Endothelial cell of umbilical vein (primary cell): ENCODE data around the gene IGFBP7. TPM values are rescaled to one million over a fixed set of nuclear protein-coding genes. Genes with fewer than 3 reads are reported as not detected.

ENCODE experiments used
- BruUV-seq: library from RNA; stranded (reverse); fragments of 400-500 nt; replicated peaks from 2 replicates; lab custom pipeline; 2021; lab: Mats Ljungman, UMichigan
- CTCF ChIA-PET: fragments of 300-600, 350-600 bp; sonication (Branson Sonifier 250); formaldehyde crosslinking; loops from one replicate; lab custom pipeline; 2021; ENCODE audit warnings: antibody characterized with exemption, inconsistent platforms; lab: Charles Lee
- POLR2A ChIA-PET: fragments of 300-600, 350-600 bp; sonication (Branson Sonifier 250); formaldehyde crosslinking; loops from one replicate; lab custom pipeline; 2021; ENCODE audit warnings: antibody characterized with exemption, inconsistent platforms; lab: Charles Lee
- DNase-seq: peaks from one replicate; pipeline ENCODE4 v3.0.0-alpha.2; 2011; ENCODE audit warnings: low read depth, low spot score
- FAIRE-seq: peaks from 2 replicates; lab custom pipeline; 2011; peaks lifted over from hg19 to GRCh38; lab: Jason Lieb, UNC
- H2AFZ ChIP-seq: 2 replicates; pipeline ENCODE4 v1.6.0; 2012; ENCODE audit warnings: low read depth, low read length, control low read depth, inconsistent platforms
- H3K27ac ChIP-seq: 2 replicates; pipeline ENCODE4 v1.5.1; 2011; ENCODE audit warnings: low read depth, mild to moderate bottlenecking, control low read depth, low read length, moderate library complexity; ENCODE audit not compliant: insufficient read depth
- H3K27me3 ChIP-seq, 2 experiments: 2 replicates each; pipeline versions ENCODE4 v1.6.0 to v1.6.1; 2011; ENCODE audit warnings: low read length in 2 of 2, mixed read lengths in 1 of 2; ENCODE audit not compliant: control insufficient read depth in 2 of 2, insufficient read depth in 2 of 2
- H3K36me3 ChIP-seq, 2 experiments: 2 replicates in 1 of 2; 3 replicates in 1 of 2; pipeline ENCODE4 v1.5.1; 2011; ENCODE audit warnings: low read length in 2 of 2, mild to moderate bottlenecking in 1 of 2, moderate library complexity in 1 of 2; ENCODE audit not compliant: control insufficient read depth in 2 of 2, insufficient read depth in 2 of 2; ENCODE audit errors: extremely low read depth in 1 of 2
- H3K4me1 ChIP-seq: 3 replicates; pipeline ENCODE4 v1.5.1; 2011; ENCODE audit warnings: mild to moderate bottlenecking, low read length; ENCODE audit not compliant: control insufficient read depth, insufficient read depth; ENCODE audit errors: extremely low read depth
- H3K4me2 ChIP-seq: 2 replicates; pipeline ENCODE4 v1.6.1; 2011; ENCODE audit warnings: low read length, control low read depth, mixed read lengths; ENCODE audit not compliant: insufficient read depth
- H3K4me3 ChIP-seq, 3 experiments: fragments of 200-600 bp in 1 of 3; sonication (generic), shearing (Covaris generic) in 1 of 3; replicated peaks in 1 of 3; 2 replicates each; pipeline ENCODE4 v1.5.1; 2011 to 2016; ENCODE audit warnings: control low read depth in 3 of 3, low read length in 3 of 3, mild to moderate bottlenecking in 2 of 3, inconsistent platforms in 1 of 3, low read depth in 1 of 3, moderate library complexity in 1 of 3; ENCODE audit not compliant: insufficient read depth in 1 of 3
- H3K79me2 ChIP-seq: 2 replicates; pipeline ENCODE4 v1.6.0; 2012; ENCODE audit warnings: low read length, inconsistent platforms; ENCODE audit not compliant: control insufficient read depth, insufficient read depth
- H3K9ac ChIP-seq: replicated peaks from 2 replicates; pipeline ENCODE3; 2011; ENCODE audit warnings: low read length, control low read depth; ENCODE audit not compliant: insufficient read depth; ENCODE audit errors: extremely low read depth
- H3K9me1 ChIP-seq: replicated peaks from 3 replicates; pipeline ENCODE4 v1.6.0; 2011; ENCODE audit warnings: mild to moderate bottlenecking, low read length; ENCODE audit not compliant: control insufficient read depth, insufficient read depth; ENCODE audit errors: extremely low read depth
- H3K9me3 ChIP-seq: replicated peaks from 2 replicates; pipeline ENCODE4 v1.5.1; 2012; ENCODE audit warnings: low read length, inconsistent platforms; ENCODE audit not compliant: control insufficient read depth, insufficient read depth
- H4K20me1 ChIP-seq: replicated peaks from 2 replicates; pipeline ENCODE3; 2011; ENCODE audit warnings: mild to moderate bottlenecking, low read length; ENCODE audit not compliant: control insufficient read depth, insufficient read depth; ENCODE audit errors: extremely low read depth
- EZH2 ChIP-seq: IDR thresholded peaks from 2 replicates; pipeline ENCODE4 v1.6.1; 2012; ENCODE audit warnings: borderline replicate concordance, low read depth, mild to moderate bottlenecking, moderate library complexity, low read length, inconsistent platforms; ENCODE audit not compliant: severe bottlenecking
- FOS ChIP-seq: IDR thresholded peaks from 2 replicates; pipeline ENCODE4 v1.6.1; 2011; ENCODE audit warnings: mild to moderate bottlenecking, low read length, moderate library complexity, borderline replicate concordance; ENCODE audit not compliant: insufficient read depth
- GATA2 ChIP-seq: IDR thresholded peaks from 2 replicates; pipeline ENCODE4 v1.7.0; 2011; ENCODE audit warnings: low read depth, mild to moderate bottlenecking, moderate library complexity, mixed read lengths, low read length; ENCODE audit not compliant: insufficient read length, insufficient read depth
- JUN ChIP-seq: IDR thresholded peaks from 2 replicates; pipeline ENCODE4 v1.6.1; 2011; ENCODE audit warnings: borderline replicate concordance, low read depth; ENCODE audit not compliant: insufficient read length, insufficient read depth
- MAX ChIP-seq: IDR thresholded peaks from 2 replicates; pipeline ENCODE4 v1.6.1; 2011; ENCODE audit not compliant: insufficient read depth, insufficient read length
- MYC ChIP-seq: IDR thresholded peaks from one replicate; pipeline ENCODE4 v1.6.1; 2011; ENCODE audit warnings: mild to moderate bottlenecking, low read depth, low read length
- POLR2A ChIP-seq: IDR thresholded peaks from 2 replicates; pipeline ENCODE4 v1.6.1; 2012; ENCODE audit warnings: low read depth, mild to moderate bottlenecking, control low read depth, low read length
- POLR2AphosphoS5 ChIP-seq: IDR thresholded peaks from 2 replicates; pipeline ENCODE4 v1.6.1; 2012; ENCODE audit warnings: low read depth, mild to moderate bottlenecking, control low read depth, low read length, moderate library complexity; ENCODE audit not compliant: insufficient read depth
- dilution Hi-C: fragments of 300-500 bp; cut with MboI; formaldehyde crosslinking; loops from one replicate; pipeline ENCODE4 v1.15.0; 2019; ENCODE audit warnings: low sequenced_read_pairs; ENCODE audit not compliant: extremely low pct_ligation_motif_present
- intact Hi-C: fragments of 100-400 bp; cut with micrococcal nuclease; formaldehyde crosslinking; loops from one replicate; pipeline ENCODE4 v1.10.0; 2022
- polyA plus RNA-seq, 4 experiments: library from polyadenylated mRNA; depleted of rRNA in 3 of 4; stranded (reverse) in 3 of 4; unstranded in 1 of 4; fragments of >200 nt; gene quantifications; 2 replicates each; pipeline versions ENCODE4 v1.2.1 to v1.2.3, GENCODE V29; 2011 to 2012; ENCODE audit warnings: missing spikeins in 1 of 4
- total RNA-seq: library from RNA; stranded (reverse); gene quantifications from 2 replicates; pipeline ENCODE4 v1.2.3, GENCODE V29; 2021
- TF ChIP-seq, protein P1 (sequence below), 2 donors: IDR thresholded peaks; 1 replicate in 1 of 2; 2 replicates in 1 of 2; pipeline ENCODE4 v1.5.1; 2011; ENCODE audit warnings: low read length in 2 of 2, mild to moderate bottlenecking in 2 of 2, moderate library complexity in 2 of 2, control low read depth in 1 of 2, inconsistent platforms in 1 of 2, low read depth in 1 of 2; ENCODE audit not compliant: insufficient read depth in 1 of 2; ENCODE audit errors: extremely low read depth in 1 of 2

Gene IGFBP7
- total and polyA plus RNA-seq, 2 donors (not counting 3 experiments of a cell fraction or from before 2014, with no cell fraction given) = 526 to 770 TPM

DNA sequence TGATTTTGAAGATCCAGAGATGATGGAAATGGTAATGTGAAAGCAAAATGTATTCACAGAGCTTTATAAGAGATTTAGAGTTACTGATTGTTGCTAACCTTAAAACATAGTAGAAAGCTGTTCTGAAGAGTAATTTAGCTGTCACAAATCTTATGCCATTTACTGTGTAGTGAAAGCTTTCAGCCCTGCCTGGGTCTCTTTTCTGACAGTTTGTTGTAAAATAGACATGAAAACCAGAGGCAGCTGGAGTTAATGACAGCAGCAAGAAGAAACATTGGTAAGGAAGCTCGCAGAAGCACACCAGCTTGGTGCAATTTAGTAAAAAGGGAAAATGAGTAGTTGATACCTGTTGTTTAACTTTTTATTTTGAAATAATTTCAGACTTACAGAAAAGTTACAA, 110.4 kb downstream of the IGFBP7 start:
- H2AFZ ChIP-seq = no peak overlapping the region
- BruUV-seq = no TSS peak
- peaks cover 38% of the 10 kb centered on the region for H3K79me2 ChIP-seq
- dilution Hi-C loops (no loop called here), intact Hi-C loops (no loop called here)
- no peak for FAIRE-seq
- no peaks in the 10 kb centered on the region for H4K20me1 ChIP-seq
- ChIA-PET CTCF (no interaction called here), POLR2A (no interaction called here)
- no peaks in the 10 kb centered on the region for H3K9me1 ChIP-seq
- no peak overlapping the region for H3K9ac ChIP-seq
- no peak for TF ChIP-seq JUN
- no peak for TF ChIP-seq GATA2
- TF ChIP-seq MYC = no peak
- TF ChIP-seq EZH2 = no peak
- TF ChIP-seq POLR2AphosphoS5 = no peak
- no peak for TF ChIP-seq MAX
- TF ChIP-seq FOS = no peak
- TF ChIP-seq POLR2A = no peak
- TF ChIP-seq, protein P1, sequence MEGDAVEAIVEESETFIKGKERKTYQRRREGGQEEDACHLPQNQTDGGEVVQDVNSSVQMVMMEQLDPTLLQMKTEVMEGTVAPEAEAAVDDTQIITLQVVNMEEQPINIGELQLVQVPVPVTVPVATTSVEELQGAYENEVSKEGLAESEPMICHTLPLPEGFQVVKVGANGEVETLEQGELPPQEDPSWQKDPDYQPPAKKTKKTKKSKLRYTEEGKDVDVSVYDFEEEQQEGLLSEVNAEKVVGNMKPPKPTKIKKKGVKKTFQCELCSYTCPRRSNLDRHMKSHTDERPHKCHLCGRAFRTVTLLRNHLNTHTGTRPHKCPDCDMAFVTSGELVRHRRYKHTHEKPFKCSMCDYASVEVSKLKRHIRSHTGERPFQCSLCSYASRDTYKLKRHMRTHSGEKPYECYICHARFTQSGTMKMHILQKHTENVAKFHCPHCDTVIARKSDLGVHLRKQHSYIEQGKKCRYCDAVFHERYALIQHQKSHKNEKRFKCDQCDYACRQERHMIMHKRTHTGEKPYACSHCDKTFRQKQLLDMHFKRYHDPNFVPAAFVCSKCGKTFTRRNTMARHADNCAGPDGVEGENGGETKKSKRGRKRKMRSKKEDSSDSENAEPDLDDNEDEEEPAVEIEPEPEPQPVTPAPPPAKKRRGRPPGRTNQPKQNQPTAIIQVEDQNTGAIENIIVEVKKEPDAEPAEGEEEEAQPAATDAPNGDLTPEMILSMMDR (IDR thresholded peaks at IDR 0.05; ENCODE audit: extremely low read depth in 1 of 2, insufficient read depth in 1 of 2, low read depth in 1 of 2, low read length in 2 of 2) = no peak
- no peak overlapping the region for H3K4me2 ChIP-seq
- H3K27me3 ChIP-seq = no peaks in the 10 kb centered on the region
- H3K27ac ChIP-seq = no peak overlapping the region
- peaks cover 5% of the 10 kb centered on the region for H3K4me1 ChIP-seq
- H3K9me3 ChIP-seq = no peaks in the 10 kb centered on the region
- DNase-seq = no peak
- H3K36me3 ChIP-seq = peaks cover 16 to 36% of the 10 kb centered on the region in 2 experiments
- H3K4me3 ChIP-seq = no peak overlapping the region
